HepG2 (cell line): Measurements from ENCODE around the gene SOWAHA. TPM values are rescaled to one million over a fixed set of nuclear protein-coding genes. Genes with fewer than 3 reads are reported as not detected.
A peak's percentile ranks its signal among the peaks of the same experiment; 100 is the strongest.

Experiments used
- HIC2 ChIP-seq: sonication (generic); formaldehyde crosslinking; IDR thresholded peaks from 2 replicates; pipeline ENCODE4 v1.9.0; 2022; ENCODE audit warnings: low read depth, missing genetic modification reagents
- MTA1 ChIP-seq: sonication (generic); formaldehyde crosslinking; IDR thresholded peaks from 2 replicates; pipeline ENCODE4 v1.4.0; 2020; ENCODE audit warnings: missing genetic modification reagents, mild to moderate bottlenecking, borderline replicate concordance
- PHF21A ChIP-seq: sonication (generic); formaldehyde crosslinking; IDR thresholded peaks from 2 replicates; pipeline ENCODE4 v1.5.0; 2020; ENCODE audit warnings: mild to moderate bottlenecking, missing genetic modification reagents
- PPARG ChIP-seq: conservative IDR thresholded peaks from 2 replicates; pipeline ENCODE4 v1.6.1; 2016; ENCODE audit warnings: missing biosample characterization, missing genetic modification reagents
- SMAD1 ChIP-seq: sonication (generic); formaldehyde crosslinking; IDR thresholded peaks from 2 replicates; pipeline ENCODE4 v1.4.0; 2020; ENCODE audit warnings: missing genetic modification reagents, low read depth, mild to moderate bottlenecking, borderline replicate concordance
- SUZ12 ChIP-seq: fragments of 150-350 bp; IDR thresholded peaks from 2 replicates; pipeline ENCODE4 v1.6.1; 2014; ENCODE audit warnings: low read depth, low read length
- ZBTB14 ChIP-seq: sonication (generic); formaldehyde crosslinking; IDR thresholded peaks from 2 replicates; pipeline ENCODE4 v1.4.0; 2020; ENCODE audit warnings: missing genetic modification reagents
- ZFP37 ChIP-seq: sonication (generic); formaldehyde crosslinking; IDR thresholded peaks from 2 replicates; pipeline ENCODE4 v1.4.0; 2020; ENCODE audit warnings: missing genetic modification reagents, borderline replicate concordance
- ZFP62 ChIP-seq: sonication (generic); formaldehyde crosslinking; IDR thresholded peaks from 2 replicates; pipeline ENCODE4 v1.4.0; 2020; ENCODE audit warnings: missing genetic modification reagents
- ZNF235 ChIP-seq: sonication (generic); formaldehyde crosslinking; IDR thresholded peaks from 2 replicates; pipeline ENCODE4 v1.8.1; 2023; ENCODE audit warnings: mild to moderate bottlenecking, missing genetic modification reagents, borderline replicate concordance
- ZNF30 ChIP-seq: sonication (generic); formaldehyde crosslinking; IDR thresholded peaks from 2 replicates; pipeline ENCODE4 v1.5.0; 2020; ENCODE audit warnings: mild to moderate bottlenecking, missing genetic modification reagents
- ZNF382 ChIP-seq: sonication (generic); formaldehyde crosslinking; IDR thresholded peaks from 2 replicates; pipeline ENCODE4 v1.5.0; 2020; ENCODE audit warnings: missing genetic modification reagents, mild to moderate bottlenecking, borderline replicate concordance
- ZNF451 ChIP-seq: sonication (generic); formaldehyde crosslinking; IDR thresholded peaks from 2 replicates; pipeline ENCODE4 v1.5.0; 2020; ENCODE audit warnings: mild to moderate bottlenecking, missing genetic modification reagents
- ZNF513 ChIP-seq: sonication (generic); formaldehyde crosslinking; conservative IDR thresholded peaks from 2 replicates; pipeline ENCODE4 v1.5.0; 2020; ENCODE audit warnings: missing genetic modification reagents
- ZNF792 ChIP-seq: IDR thresholded peaks from 2 replicates; pipeline ENCODE4 v1.6.1; 2016
- ZNF839 ChIP-seq: sonication (generic); formaldehyde crosslinking; IDR thresholded peaks from 2 replicates; pipeline ENCODE4 v1.4.0; 2020; ENCODE audit warnings: missing genetic modification reagents, mild to moderate bottlenecking, borderline replicate concordance
- polyA plus RNA-seq, 8 experiments: library from polyadenylated mRNA; depleted of rRNA in 3 of 8; stranded (reverse) in 7 of 8; unstranded in 1 of 8; fragments of >200 nt; fragmentation: Illumina TruSeq in 4 of 8; extraction: Trizol in 4 of 8; gene quantifications; 2 replicates each; pipeline versions ENCODE4 v1.2.1 to v1.2.3, GENCODE V29; 2011 to 2016; ENCODE audit warnings: low read depth in 4 of 8, missing spikeins in 1 of 8, mixed read lengths in 1 of 8; ENCODE audit not compliant: insufficient read depth in 1 of 8
- total RNA-seq, 5 experiments: library from RNA; depleted of rRNA; stranded (reverse); fragments of >200 nt; fragmentation: Illumina TruSeq; extraction: Trizol; gene quantifications; 2 replicates each; pipeline ENCODE4 v1.2.3, GENCODE V29; 2016; ENCODE audit warnings: low read depth in 1 of 5
- TF ChIP-seq, protein P1 (sequence below): IDR thresholded peaks from 2 replicates; pipeline ENCODE4 v1.6.1; 2018; ENCODE audit warnings: missing genetic modification reagents
- TF ChIP-seq, protein P2 (sequence below): sonication (generic); formaldehyde crosslinking; IDR thresholded peaks from 2 replicates; pipeline ENCODE4 v1.4.0; 2020; ENCODE audit warnings: missing genetic modification reagents

SOWAHA gene
- total and polyA plus RNA-seq, 2 of the 13 experiments (the other 11 are each of a cell fraction or from before 2014, with no cell fraction given), result 0.95 to 1.9 TPM

DNA sequence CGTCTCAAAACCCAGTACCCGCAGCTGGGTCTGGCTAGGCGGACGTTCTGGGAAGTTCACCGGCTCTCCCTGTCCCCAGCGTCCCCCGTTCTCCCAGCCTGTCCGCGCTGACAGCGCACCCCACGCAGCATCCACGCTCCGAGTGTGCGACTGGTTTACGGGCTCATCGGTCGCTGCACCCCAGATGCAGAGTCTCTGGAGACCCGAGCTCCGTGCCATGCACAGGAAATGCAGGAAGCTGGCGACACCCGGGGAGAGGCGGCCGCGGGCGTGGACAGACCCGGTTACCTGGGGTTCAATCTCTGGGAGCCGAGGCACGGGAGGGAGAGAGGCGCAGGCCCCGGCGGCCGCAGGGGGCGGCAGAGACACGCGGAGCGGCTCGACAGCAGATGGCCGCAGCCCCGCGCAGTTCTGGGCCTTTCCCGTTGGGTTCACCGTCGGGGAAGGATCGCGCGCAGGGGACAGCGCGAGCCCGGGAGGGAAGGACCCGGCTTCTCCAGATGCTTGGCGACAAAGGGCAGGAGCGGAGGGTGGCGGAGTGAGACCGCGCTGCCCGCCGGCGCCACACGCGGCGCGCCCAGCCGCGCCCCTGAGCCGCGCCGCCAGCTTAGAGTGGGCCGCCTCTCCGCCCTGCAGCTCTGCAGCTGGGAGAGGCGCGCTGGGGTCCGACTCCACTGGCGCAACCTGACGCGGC is 16.8 kb downstream of the SOWAHA start (continued):
- TF ChIP-seq HIC2 (CRISPR knock-in tag), result no peak
- TF ChIP-seq ZFP62 (CRISPR knock-in tag), result no peak
- TF ChIP-seq PPARG (CRISPR knock-in tag), result no peak
- TF ChIP-seq ZNF451, result 0 out of 2 replicates have a peak, but pooled peaks have one; percentile 7
- TF ChIP-seq, protein P1, sequence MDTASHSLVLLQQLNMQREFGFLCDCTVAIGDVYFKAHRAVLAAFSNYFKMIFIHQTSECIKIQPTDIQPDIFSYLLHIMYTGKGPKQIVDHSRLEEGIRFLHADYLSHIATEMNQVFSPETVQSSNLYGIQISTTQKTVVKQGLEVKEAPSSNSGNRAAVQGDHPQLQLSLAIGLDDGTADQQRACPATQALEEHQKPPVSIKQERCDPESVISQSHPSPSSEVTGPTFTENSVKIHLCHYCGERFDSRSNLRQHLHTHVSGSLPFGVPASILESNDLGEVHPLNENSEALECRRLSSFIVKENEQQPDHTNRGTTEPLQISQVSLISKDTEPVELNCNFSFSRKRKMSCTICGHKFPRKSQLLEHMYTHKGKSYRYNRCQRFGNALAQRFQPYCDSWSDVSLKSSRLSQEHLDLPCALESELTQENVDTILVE (CRISPR knock-in tag), result no peak
- TF ChIP-seq ZNF30 (CRISPR knock-in tag), result no peak
- peak; percentile 61; the same call in 1 of the 2 replicates for TF ChIP-seq ZNF235
- no peak for TF ChIP-seq MTA1 (CRISPR knock-in tag)
- peak; percentile 39; the same call in 1 of the 2 replicates for TF ChIP-seq PHF21A (CRISPR knock-in tag)
- TF ChIP-seq ZNF792 (CRISPR knock-in tag), result 0 out of 2 replicates have a peak, but pooled peaks have one; percentile 33
- no peak for TF ChIP-seq SUZ12
- TF ChIP-seq, protein P2, sequence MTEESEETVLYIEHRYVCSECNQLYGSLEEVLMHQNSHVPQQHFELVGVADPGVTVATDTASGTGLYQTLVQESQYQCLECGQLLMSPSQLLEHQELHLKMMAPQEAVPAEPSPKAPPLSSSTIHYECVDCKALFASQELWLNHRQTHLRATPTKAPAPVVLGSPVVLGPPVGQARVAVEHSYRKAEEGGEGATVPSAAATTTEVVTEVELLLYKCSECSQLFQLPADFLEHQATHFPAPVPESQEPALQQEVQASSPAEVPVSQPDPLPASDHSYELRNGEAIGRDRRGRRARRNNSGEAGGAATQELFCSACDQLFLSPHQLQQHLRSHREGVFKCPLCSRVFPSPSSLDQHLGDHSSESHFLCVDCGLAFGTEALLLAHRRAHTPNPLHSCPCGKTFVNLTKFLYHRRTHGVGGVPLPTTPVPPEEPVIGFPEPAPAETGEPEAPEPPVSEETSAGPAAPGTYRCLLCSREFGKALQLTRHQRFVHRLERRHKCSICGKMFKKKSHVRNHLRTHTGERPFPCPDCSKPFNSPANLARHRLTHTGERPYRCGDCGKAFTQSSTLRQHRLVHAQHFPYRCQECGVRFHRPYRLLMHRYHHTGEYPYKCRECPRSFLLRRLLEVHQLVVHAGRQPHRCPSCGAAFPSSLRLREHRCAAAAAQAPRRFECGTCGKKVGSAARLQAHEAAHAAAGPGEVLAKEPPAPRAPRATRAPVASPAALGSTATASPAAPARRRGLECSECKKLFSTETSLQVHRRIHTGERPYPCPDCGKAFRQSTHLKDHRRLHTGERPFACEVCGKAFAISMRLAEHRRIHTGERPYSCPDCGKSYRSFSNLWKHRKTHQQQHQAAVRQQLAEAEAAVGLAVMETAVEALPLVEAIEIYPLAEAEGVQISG, result no peak
- 0 out of 2 replicates have a peak, but pooled peaks have one; percentile 72 for TF ChIP-seq ZNF513 (CRISPR knock-in tag)
- peak; percentile 31; the same call in 1 of the 2 replicates for TF ChIP-seq ZBTB14 (CRISPR knock-in tag)
- no peak for TF ChIP-seq SMAD1
- peak; percentile 46; the same call in 1 of the 2 replicates for TF ChIP-seq ZNF839 (CRISPR knock-in tag)
- TF ChIP-seq ZNF382 (CRISPR knock-in tag), result no peak
- TF ChIP-seq ZFP37, result 0 out of 2 replicates have a peak, but pooled peaks have one; percentile 36
